ENCODE measurements around the gene LIG4.
"Not testable (repeated sequence)": the region's sequence is repeated elsewhere in the genome, so short reads cannot be mapped to it uniquely, and the experiment has no call there.

DNA sequence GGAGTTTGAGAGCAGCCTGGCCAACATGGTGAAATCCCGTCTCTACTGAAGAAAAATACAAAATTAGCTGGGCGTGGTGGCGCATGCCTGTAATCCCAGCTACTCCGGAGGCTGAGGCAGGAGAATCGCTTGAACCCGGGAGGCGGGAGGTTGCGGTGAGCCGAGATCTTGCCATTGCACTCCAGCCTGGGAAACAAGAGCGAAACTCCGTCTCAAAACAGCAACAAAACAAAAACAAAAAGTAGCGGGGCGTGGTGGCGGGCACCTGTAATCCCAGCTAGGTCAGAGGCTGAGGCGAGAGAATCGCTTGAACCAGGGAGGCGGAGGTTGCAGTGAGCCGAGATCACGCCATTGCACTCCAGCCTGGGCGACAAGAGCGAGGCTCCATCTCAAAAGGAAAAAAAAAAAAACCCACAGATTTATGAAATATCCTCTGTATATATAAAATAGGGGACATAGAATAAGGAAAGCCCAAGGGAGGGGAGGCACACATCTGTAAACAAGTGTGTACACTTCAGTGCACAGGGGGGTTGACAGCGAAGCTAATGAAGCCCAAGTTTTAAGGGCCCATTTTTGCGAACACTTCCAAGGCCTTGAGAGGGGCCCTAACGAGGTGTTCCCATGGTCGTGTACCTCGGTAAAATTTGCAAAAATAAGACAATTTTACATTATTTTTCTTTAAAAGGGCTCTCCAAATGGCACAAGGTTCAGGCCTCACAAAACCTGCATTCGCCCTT, 2.1 kb upstream of the LIG4 start:
- not testable (repeated sequence) for TF ChIP-seq CTCF (IDR thresholded peaks at IDR 0.05; ENCODE audit: poor library complexity); EZH2phosphoT487 (IDR thresholded peaks at IDR 0.05; ENCODE audit: low read depth, severe bottlenecking, unreplicated experiment); EZH2 (IDR thresholded peaks at IDR 0.05; ENCODE audit: borderline replicate concordance)

Data from hepatocyte (in vitro differentiated cells).